NCI-H82 treated with DMSO at 0.1 percent for 48 hours (cell line): Measurements from ENCODE around the gene SEMA3F.
"Not testable (repeated sequence)": the region's sequence is repeated elsewhere in the genome, so short reads cannot be mapped to it uniquely, and the experiment has no call there.

ENCODE experiments used
- DNase-seq: peaks from one replicate; lab custom pipeline; 2025; ENCODE audit not compliant: unreplicated experiment; lab: John Stamatoyannopoulos, UW

Gene SEMA3F

GRCh38 chr3:50228184-50228763, 73.2 kb downstream of the SEMA3F start:
- not testable (repeated sequence) for DNase-seq

GRCh38 chr3:50229490-50229889, 74.4 kb downstream of the SEMA3F start:
- DNase-seq = no peak

- DNase-seq = no peak
Measured at GRCh38 chr3:50230104-50230793, 75.1 kb downstream of the SEMA3F start.

- no peak for DNase-seq
Measured at GRCh38 chr3:50230794-50231125, 75.6 kb downstream of the SEMA3F start.

DNA sequence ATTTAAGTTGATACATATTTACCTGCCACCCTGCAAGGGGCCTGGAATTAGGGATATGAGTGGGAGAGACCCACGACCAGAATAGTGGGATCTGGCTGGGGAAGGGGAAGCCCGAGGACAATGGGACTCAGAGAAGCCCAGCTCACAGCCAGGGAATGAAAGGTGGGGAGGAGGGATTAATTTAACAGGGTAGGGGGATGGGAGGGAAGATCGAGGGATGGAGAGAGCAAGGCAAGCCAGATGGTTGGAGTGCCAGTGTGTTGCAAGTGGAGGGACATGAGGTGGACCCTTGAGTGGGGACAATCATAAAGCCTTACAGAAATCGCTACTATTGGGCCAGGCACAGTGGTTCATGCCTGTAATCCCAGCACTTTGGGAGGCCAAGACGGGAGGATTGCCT, 76.5 kb downstream of the SEMA3F start:
- DNase-seq = peak; percentile 57

DNA sequence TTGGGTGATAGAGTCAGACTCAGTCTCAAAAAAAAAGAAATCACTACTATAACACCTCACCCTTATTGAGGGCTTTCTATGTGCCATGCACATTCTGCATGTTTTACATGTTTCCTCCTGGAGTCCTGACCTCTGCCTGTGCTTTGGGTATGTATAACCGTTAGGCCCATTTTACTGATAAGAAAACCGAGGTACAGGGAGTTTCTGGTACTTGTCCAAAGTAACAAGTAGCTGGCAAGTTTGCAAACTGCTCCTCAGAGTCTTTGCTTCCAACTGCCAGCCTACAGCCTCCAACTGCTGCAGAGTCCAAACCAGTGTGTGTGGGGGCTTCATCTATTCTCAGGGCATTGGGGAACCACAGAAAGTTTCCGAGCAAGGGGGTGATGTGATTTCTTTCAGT, 77.2 kb downstream of the SEMA3F start:
- no peak for DNase-seq

- DNase-seq = no peak
Measured at GRCh38 chr3:50233176-50233575, 78.1 kb downstream of the SEMA3F start.

- peak; percentile 95 for DNase-seq
Measured at GRCh38 chr3:50235716-50236483, 80.8 kb downstream of the SEMA3F start, which contains the start of gene GNAI2. Gene GNAI2 (plus strand): TSS chr3:50236204. CDS start chr3:50236336, 132 bp downstream.

DNA sequence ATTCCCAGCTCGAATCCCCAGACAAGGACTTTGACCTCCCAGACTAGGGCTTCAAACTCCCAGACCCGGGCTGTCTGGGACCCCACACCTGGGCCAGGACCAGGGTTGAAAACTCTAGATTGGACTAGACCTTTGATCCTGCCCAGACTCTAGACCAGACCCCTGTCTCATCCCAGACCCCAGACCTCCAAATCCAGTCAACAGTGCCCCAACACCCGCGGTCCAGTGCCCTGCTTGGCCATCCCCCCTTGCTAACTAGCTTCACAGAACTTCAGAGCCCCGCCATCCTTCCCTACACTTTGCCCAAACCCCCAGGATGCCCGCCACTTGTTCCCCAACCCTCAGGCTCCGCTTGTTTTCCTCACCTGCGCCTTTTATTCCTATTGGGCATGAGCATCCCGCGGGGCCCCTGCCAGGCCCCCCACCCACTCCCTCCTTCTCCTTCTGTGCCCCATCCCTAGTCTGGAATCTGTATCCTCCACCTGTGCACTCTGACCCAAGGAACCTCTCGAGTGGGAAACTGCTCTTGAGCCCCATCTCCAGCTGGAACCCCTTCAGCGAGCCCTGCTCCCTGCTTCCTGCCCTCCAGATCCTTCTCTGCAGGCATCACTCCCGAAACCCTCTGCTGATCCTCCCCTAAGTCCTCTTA, 81.5 kb downstream of the SEMA3F start:
- DNase-seq = no peak

DNA sequence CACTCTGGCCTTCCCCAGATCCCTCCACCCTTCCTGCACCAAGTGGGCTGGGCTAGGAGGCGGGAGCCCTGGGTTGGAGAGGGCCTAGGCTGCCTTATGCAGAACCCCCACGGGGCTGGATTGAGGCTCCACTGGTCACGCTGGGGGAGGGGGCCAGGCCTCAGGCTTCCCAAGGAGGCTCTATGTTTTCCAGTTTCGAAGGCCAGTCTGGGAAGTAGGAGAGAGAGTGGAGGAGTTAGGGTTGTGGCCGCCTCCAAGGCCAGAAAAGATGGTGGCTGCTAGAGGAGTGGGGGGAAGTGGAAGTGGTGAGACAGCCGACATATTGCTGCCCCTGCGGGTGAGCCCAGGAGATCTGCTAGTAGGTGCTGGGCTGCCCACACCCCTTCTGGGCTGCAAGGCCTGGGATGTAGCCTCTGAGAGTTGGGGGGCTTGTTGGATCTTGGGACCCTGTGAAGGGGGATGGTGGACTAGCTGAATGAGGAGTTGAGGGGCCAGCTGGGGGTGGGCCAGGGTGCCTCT, 82.1 kb downstream of the SEMA3F start:
- no peak for DNase-seq

DNA sequence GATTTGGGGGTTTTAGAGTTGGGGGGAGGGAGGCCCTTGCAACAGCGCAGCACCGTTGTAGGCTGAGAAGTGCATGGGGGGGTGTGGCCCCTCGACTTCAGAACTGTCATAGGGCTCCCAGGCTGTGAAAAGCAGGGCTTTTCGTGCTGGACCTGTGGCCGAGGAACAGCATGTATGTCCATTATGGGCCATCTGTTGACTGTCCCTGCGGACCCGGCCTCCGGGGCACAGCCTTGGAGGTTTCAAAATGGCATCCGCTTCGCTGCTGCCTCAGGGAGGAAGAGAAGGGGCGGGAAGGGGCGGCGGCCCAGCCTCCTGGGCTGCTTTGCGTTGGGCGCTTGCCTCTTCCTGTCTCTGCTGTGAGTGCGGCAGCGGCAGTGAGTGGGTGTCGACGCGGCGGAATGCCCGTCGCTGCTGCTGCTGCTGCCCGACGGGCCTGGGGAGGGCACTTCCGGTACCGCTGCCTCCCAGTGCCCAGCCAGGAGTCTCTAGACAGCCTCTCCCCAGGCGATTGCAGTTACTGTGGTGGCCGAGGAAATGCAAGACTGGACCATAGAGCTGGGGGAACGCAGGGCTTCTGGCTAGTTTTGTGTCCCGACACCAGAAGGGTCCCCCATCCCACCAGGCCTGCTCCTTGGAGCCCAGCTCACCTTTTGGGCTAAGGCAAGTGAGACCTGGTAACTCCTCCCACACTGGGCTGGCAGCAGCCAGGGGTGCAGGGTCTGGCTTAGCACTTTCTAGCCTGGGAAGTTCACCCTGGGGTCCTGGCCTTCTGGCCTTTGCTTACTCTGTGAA, 82.8 kb downstream of the SEMA3F start:
- DNase-seq = no peak

GRCh38 chr3:50238549-50239026, 83.5 kb downstream of the SEMA3F start:
- no peak for DNase-seq
